IMR-90 (cell line): ENCODE measurements around the gene DLD. TPM values are rescaled to one million over a fixed set of nuclear protein-coding genes. Genes with fewer than 3 reads are reported as not detected.

Source experiments
- ATAC-seq: fragments of 200-7000 bp; cut with Tn5 transposase; 2 replicates; pipeline ENCODE4 v1.9.1; 2020; ENCODE audit warnings: low read depth, mild to moderate bottlenecking, moderate library complexity
- BruUV-seq: library from RNA; stranded (reverse); fragments of 400-500 nt; replicated peaks from 2 replicates; lab custom pipeline; 2021; lab: Mats Ljungman, UMichigan
- CTCF ChIA-PET: fragments of 300-600 bp; formaldehyde crosslinking; extraction: SDS; loops from one replicate; lab custom pipeline; 2021; ENCODE audit warnings: antibody characterized with exemption; lab: Yijun Ruan, JAX
- POLR2A ChIA-PET: fragments of 300-600 bp; sonication (Branson Sonifier 250); formaldehyde crosslinking; loops from one replicate; lab custom pipeline; 2022; ENCODE audit warnings: antibody characterized with exemption; ENCODE audit not compliant: unreplicated experiment; lab: Charles Lee
- DNase-seq: peaks from one replicate; pipeline ENCODE4 v3.0.0; 2013
- H2AFZ ChIP-seq: replicated peaks from 2 replicates; pipeline ENCODE3; 2013; ENCODE audit warnings: low read length, mild to moderate bottlenecking; ENCODE audit not compliant: poor library complexity
- H2AK5ac ChIP-seq: 2 replicates; pipeline ENCODE4 v1.6.1; 2013; ENCODE audit warnings: low read depth, low read length, inconsistent platforms
- H2AK9ac ChIP-seq: replicated peaks from 2 replicates; pipeline ENCODE3; 2013; ENCODE audit warnings: mild to moderate bottlenecking, low read depth, low read length, moderate library complexity; ENCODE audit not compliant: poor library complexity
- H2BK120ac ChIP-seq: 2 replicates; pipeline ENCODE4 v1.6.1; 2013; ENCODE audit warnings: low read depth, low read length, inconsistent platforms
- H2BK15ac ChIP-seq: 3 replicates; pipeline ENCODE4 v1.6.1; 2013; ENCODE audit warnings: low read depth, low read length, inconsistent platforms
- H2BK20ac ChIP-seq: 2 replicates; pipeline ENCODE4 v1.6.1; 2013; ENCODE audit warnings: low read depth, mild to moderate bottlenecking, inconsistent platforms, low read length, moderate library complexity
- H2BK5ac ChIP-seq: 2 replicates; pipeline ENCODE4 v1.6.1; 2013; ENCODE audit warnings: mild to moderate bottlenecking, low read depth, low read length, inconsistent platforms; ENCODE audit not compliant: poor library complexity, severe bottlenecking
- H3K14ac ChIP-seq: replicated peaks from 2 replicates; pipeline ENCODE4 v1.6.1; 2013; ENCODE audit warnings: low read depth, low read length, inconsistent platforms
- H3K18ac ChIP-seq: 2 replicates; pipeline ENCODE4 v1.6.1; 2013; ENCODE audit warnings: low read depth, low read length, control low read depth
- H3K23ac ChIP-seq: 2 replicates; pipeline ENCODE4 v1.6.1; 2013; ENCODE audit warnings: low read depth, low read length, inconsistent platforms
- H3K27ac ChIP-seq: 2 replicates; pipeline ENCODE4 v1.5.1; 2013; ENCODE audit warnings: mild to moderate bottlenecking, control low read depth, low read length; ENCODE audit not compliant: insufficient read depth
- H3K27me3 ChIP-seq: 2 replicates; pipeline ENCODE4 v1.6.1; 2013; ENCODE audit warnings: low read length; ENCODE audit not compliant: control insufficient read depth, insufficient read depth
- H3K36me3 ChIP-seq: 2 replicates; pipeline ENCODE4 v1.6.1; 2013; ENCODE audit warnings: low read length, mixed read lengths; ENCODE audit not compliant: control insufficient read depth, insufficient read depth
- H3K4ac ChIP-seq: 2 replicates; pipeline ENCODE4 v1.6.1; 2013; ENCODE audit warnings: low read depth, low read length, inconsistent platforms
- H3K4me1 ChIP-seq: 2 replicates; pipeline ENCODE4 v1.6.1; 2013; ENCODE audit warnings: low read length, mixed read lengths; ENCODE audit not compliant: control insufficient read depth, insufficient read depth
- H3K4me2 ChIP-seq: 2 replicates; pipeline ENCODE4 v1.6.1; 2013; ENCODE audit warnings: low read depth, mild to moderate bottlenecking, control low read depth, low read length, moderate library complexity
- H3K4me3 ChIP-seq: 2 replicates; pipeline ENCODE4 v1.5.1; 2013; ENCODE audit warnings: low read depth, mild to moderate bottlenecking, control low read depth, low read length, moderate library complexity; ENCODE audit not compliant: insufficient read depth
- H3K56ac ChIP-seq: 2 replicates; pipeline ENCODE4 v1.6.1; 2013; ENCODE audit warnings: low read length, inconsistent platforms; ENCODE audit not compliant: insufficient read depth; ENCODE audit errors: extremely low read depth
- H3K79me1 ChIP-seq, 2 experiments: 2 replicates each; pipeline ENCODE4 v1.6.1; 2013; ENCODE audit warnings: low read length in 2 of 2, inconsistent platforms in 1 of 2, low read depth in 1 of 2
- H3K9ac ChIP-seq: 2 replicates; pipeline ENCODE4 v1.6.1; 2013; ENCODE audit warnings: low read depth, low read length, control low read depth
- H3K9me1 ChIP-seq: 2 replicates; pipeline ENCODE4 v1.6.1; 2013; ENCODE audit warnings: low read length, inconsistent platforms; ENCODE audit not compliant: insufficient read depth
- H3K9me3 ChIP-seq: 2 replicates; pipeline ENCODE4 v1.6.1; 2013; ENCODE audit warnings: low read length; ENCODE audit not compliant: control insufficient read depth, insufficient read depth
- H4K20me1 ChIP-seq: 2 replicates; pipeline ENCODE4 v1.6.1; 2013; ENCODE audit warnings: low read length, inconsistent platforms; ENCODE audit not compliant: insufficient read depth
- H4K5ac ChIP-seq: 2 replicates; pipeline ENCODE4 v1.6.1; 2013; ENCODE audit warnings: mild to moderate bottlenecking, low read depth, low read length, control low read depth
- H4K8ac ChIP-seq, 2 experiments: 2 replicates each; pipeline ENCODE4 v1.6.1; 2013; ENCODE audit warnings: low read depth in 2 of 2, low read length in 2 of 2, control low read depth in 1 of 2, inconsistent platforms in 1 of 2
- H4K91ac ChIP-seq: 2 replicates; pipeline ENCODE4 v1.6.1; 2013; ENCODE audit warnings: low read depth, low read length, inconsistent platforms; ENCODE audit not compliant: insufficient read depth
- MAFK ChIP-seq: IDR thresholded peaks from 2 replicates; pipeline ENCODE4 v1.6.1; 2012; ENCODE audit warnings: low read depth, low read length, improper control_type of control experiment
- NFE2L2 ChIP-seq: fragments of 150-350 bp; IDR thresholded peaks from 2 replicates; pipeline ENCODE4 v1.6.1; 2016; ENCODE audit warnings: low read depth, mild to moderate bottlenecking, low read length
- RFX5 ChIP-seq: IDR thresholded peaks from 2 replicates; pipeline ENCODE4 v1.8.0; 2012; ENCODE audit warnings: low read depth, mild to moderate bottlenecking, low read length, moderate library complexity
- WGBS, 2 experiments: methylation state at CpG; one replicate each; pipeline versions ENCODE4 v1.1.5 to v1.1.7; 2013; ENCODE audit warnings: missing lambda C conversion rate in 2 of 2; ENCODE audit not compliant: insufficient read length in 1 of 2; ENCODE audit errors: extremely low coverage in 2 of 2; 5-methylcytosine and 5-hydroxymethylcytosine counted together
- dilution Hi-C: fragments of 300-500 bp; cut with HindIII; formaldehyde crosslinking; loops from one replicate; pipeline ENCODE4 v1.14.3; 2018; ENCODE audit warnings: low sequenced_read_pairs; ENCODE audit not compliant: unreplicated experiment
- in situ Hi-C: fragments of 300-500 bp; cut with MboI; formaldehyde crosslinking; loops from 3 replicates; pipeline ENCODE4 v1.14.3; 2019; ENCODE audit warnings: low sequenced_read_pairs, inconsistent platforms, mixed read lengths
- intact Hi-C: fragments of 100-400 bp; cut with micrococcal nuclease; formaldehyde crosslinking; loops from 2 replicates; pipeline ENCODE4 v1.10.0; 2022
- polyA plus RNA-seq, 3 experiments: library from polyadenylated mRNA; depleted of rRNA; stranded (reverse); fragments of >200 nt; gene quantifications; 2 replicates each; pipeline ENCODE4 v1.2.3, GENCODE V29; 2012; ENCODE audit warnings: low replicate concordance in 1 of 3
- total RNA-seq: library from RNA; depleted of rRNA; stranded (reverse); fragments of >200 nt; gene quantifications from 2 replicates; pipeline ENCODE4 v1.2.3, GENCODE V29; 2012
- TF ChIP-seq, protein P1 (sequence below): fragments of 150-350 bp; IDR thresholded peaks from 2 replicates; pipeline ENCODE4 v1.6.1; 2016; ENCODE audit warnings: low read depth, mild to moderate bottlenecking, low read length, moderate library complexity, borderline replicate concordance

Gene DLD
- total and polyA plus RNA-seq, 2 of the 4 experiments (the other 2 are of a cell fraction), result 121 to 361 TPM

DNA sequence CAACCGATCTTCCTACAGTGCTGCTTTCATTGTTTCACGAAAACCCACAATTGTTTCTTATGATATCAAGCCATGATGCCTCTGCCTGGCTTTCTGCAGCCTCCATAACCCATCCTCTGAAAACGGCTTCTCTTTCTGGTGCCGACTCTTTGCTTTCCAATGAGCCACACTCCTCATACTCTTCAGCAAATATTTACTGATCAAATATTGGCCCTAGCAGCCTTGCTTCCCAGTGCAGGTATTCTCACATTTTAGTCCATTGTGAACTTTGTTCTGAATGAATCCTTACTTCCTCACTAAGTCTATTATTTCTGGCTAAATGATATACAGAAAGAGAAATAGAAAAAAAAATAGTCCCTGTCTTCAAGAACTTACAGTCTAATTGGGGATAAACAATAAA lies 76.4 kb downstream of the DLD start:
- Histone ChIP-seq H3K18ac (no peak overlapping the region), H3K27ac (no peak overlapping the region), H2BK5ac (no peak overlapping the region), H2BK15ac (no peak overlapping the region), H4K8ac (no peak overlapping the region), H3K4me3 (no peak overlapping the region), H3K23ac (no peak overlapping the region; the same call in 1 of the 2 replicates), H3K9ac (no peak overlapping the region), H2BK120ac (no peak overlapping the region), H4K20me1 (peaks cover 18% of the 10 kb centered on the region), H3K9me1 (peaks cover 23% of the 10 kb centered on the region), H3K14ac (no peak overlapping the region), H3K36me3 (peaks cover 58% of the 10 kb centered on the region), H3K56ac (no peak overlapping the region), H2AFZ (no peak overlapping the region), H3K27me3 (no peaks in the 10 kb centered on the region), H3K4me1 (peaks cover 6% of the 10 kb centered on the region), H3K4me2 (no peak overlapping the region), H2BK20ac (no peak overlapping the region), H3K9me3 (no peaks in the 10 kb centered on the region), H4K91ac (no peak overlapping the region), H2AK9ac (no peak overlapping the region), H2AK5ac (no peak overlapping the region), H4K5ac (no peak overlapping the region), H3K4ac (no peak overlapping the region), H3K79me1 (peaks cover 4 to 47% of the 10 kb centered on the region in 2 experiments; a peak in 2 of 4 replicates)
- TF ChIP-seq, protein P1, sequence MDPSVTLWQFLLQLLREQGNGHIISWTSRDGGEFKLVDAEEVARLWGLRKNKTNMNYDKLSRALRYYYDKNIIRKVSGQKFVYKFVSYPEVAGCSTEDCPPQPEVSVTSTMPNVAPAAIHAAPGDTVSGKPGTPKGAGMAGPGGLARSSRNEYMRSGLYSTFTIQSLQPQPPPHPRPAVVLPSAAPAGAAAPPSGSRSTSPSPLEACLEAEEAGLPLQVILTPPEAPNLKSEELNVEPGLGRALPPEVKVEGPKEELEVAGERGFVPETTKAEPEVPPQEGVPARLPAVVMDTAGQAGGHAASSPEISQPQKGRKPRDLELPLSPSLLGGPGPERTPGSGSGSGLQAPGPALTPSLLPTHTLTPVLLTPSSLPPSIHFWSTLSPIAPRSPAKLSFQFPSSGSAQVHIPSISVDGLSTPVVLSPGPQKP, result no peak
- TF ChIP-seq MAFK (no peak), RFX5 (no peak), NFE2L2 (no peak)
- ChIA-PET CTCF (no interaction called here), POLR2A (no interaction called here)
- intact Hi-C loops, result no loop called here
- DNase-seq, result no peak
- no TSS peak for BruUV-seq
- no peak for ATAC-seq
- dilution Hi-C loops, result no loop called here
- WGBS, 2 experiments, result 89% methylated on average over 2 of the region's 4 CpGs; no CpG with 5 or more reads in 1 of the 2 experiments
- in situ Hi-C loops, result no loop called here
